DMS53 (cell line): ENCODE measurements around the gene ALDH2.
"Not testable (repeated sequence)": the region's sequence is repeated elsewhere in the genome, so short reads cannot be mapped to it uniquely, and the experiment has no call there.

Experiments
- DNase-seq: peaks from one replicate; lab custom pipeline; 2025; lab: John Stamatoyannopoulos, UW

ALDH2 gene

DNA sequence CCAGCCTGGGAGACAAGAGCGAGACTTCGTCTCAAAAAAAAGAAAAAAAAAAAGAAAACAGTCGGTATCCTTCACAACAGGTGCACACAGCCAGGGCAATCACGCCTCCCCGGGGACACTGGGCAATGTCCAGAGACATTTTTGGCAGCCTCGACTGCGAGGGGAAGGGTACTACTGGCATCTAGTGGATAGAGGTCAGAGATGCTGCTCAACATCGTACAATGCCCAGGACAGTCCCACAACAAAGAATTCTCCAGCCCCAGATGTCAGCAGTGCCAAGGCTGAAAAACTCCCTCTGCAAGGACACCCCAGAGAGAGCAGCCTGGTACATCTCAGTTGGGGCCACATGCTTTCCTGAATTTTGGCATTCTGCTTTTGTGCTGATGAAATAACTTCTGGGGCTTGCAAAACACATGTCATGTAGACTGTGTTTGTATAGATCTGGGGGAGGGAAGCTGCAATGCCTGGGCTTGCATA, 21.5 kb downstream of the ALDH2 start:
- DNase-seq: peak; percentile 51

DNA sequence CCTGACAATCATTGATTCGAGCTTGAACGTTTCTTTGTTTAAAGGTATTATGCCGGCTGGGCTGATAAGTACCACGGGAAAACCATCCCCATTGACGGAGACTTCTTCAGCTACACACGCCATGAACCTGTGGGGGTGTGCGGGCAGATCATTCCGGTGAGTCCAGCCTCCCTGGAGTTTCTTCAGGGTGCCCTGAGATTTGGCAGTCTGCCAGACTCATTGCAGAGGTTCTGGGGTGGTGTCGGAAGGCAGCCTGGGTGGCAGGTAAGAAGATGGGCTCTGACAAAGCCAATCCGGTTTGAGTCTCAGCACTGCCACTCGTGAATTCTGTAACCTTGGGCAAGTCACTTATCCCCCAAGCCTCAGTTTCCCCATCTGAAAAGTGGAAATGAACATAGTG, 23.0 kb downstream of the ALDH2 start:
- no peak for DNase-seq

DNA sequence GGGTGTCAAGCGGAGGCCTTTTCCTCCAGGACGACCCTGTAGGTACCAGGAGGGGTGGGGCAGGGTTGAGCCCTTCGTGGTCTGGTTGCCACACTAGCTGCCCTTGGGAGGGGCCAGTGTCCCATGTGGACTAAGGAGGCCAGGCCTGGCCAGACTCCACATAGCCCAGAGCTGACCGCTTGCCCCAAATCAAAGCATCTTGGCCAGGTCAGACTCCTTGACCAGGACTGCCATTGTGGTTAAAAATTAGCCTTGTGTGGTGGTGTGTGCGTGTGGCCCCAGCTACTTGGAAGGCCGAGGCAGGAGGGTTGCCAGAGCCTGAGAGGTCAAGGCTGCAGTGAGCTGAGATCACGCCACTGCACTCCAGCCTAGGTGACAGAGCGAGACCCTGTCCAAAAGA, 24.8 kb downstream of the ALDH2 start:
- no peak for DNase-seq

DNA sequence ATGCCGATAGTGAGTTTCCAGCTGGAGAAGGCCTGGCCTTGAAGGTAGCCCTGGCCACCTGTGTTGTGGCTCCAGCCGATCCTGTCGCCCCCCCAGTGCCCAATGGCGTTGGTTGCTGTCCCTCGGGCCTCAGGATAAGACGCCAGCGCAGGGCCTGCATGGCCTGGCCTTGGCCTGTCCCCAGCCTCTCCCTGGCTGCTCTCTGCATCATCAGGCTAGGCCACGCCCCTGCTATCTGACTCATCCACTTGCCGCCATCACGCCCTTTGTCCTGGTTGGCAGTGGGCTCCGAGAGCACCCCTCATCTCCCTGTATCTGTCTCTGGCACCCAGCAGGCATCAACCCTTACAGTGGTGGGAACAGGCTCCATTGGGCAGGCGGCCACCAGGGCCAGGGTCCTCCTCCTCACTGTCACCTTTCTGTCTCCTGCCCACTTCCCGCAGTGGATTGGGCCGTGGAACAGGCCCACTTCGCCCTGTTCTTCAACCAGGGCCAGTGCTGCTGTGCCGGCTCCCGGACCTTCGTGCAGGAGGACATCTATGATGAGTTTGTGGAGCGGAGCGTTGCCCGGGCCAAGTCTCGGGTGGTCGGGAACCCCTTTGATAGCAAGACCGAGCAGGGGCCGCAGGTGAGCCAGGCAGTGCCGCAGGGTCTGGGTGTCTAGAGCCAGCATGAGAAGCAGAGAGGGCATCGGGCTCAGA, 25.6 kb downstream of the ALDH2 start:
- DNase-seq: peak; percentile 20

DNA sequence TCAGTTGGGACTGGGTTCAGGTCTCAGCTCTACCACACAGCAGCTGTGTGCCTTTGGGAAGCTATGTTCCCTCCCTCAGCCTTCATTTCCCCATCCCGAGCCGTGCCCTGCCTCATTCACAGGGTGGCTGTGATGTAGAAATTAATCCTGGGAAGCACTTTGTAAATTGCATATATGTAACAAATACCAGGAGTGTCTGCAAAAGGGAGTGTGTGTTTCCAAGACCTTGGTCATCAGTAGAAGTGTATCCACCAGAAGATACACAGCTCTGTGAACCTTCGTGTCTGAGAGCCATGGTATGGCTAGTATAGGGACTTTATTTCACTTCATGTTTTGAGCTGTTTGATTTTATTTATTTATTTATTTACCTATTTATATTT, 26.1 kb downstream of the ALDH2 start:
- no peak for DNase-seq

DNA sequence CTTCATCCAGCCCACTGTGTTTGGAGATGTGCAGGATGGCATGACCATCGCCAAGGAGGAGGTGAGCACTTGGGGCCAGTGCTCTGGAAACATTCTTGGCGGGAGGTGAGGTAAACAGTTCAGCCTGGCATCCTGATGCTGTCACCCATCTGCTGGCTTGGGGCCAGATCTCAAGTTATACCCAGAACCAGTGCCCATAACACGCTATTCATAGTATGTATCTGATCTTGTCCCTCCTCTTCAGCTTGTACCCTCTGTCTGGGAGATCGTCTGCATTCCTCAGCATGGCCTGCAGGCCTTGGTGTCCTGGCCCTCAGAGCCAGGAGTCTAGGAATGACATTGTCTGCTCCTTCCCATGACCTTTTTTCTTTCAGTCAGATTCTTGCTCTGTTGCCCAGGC, 31.4 kb downstream of the ALDH2 start:
- DNase-seq: no peak

DNA sequence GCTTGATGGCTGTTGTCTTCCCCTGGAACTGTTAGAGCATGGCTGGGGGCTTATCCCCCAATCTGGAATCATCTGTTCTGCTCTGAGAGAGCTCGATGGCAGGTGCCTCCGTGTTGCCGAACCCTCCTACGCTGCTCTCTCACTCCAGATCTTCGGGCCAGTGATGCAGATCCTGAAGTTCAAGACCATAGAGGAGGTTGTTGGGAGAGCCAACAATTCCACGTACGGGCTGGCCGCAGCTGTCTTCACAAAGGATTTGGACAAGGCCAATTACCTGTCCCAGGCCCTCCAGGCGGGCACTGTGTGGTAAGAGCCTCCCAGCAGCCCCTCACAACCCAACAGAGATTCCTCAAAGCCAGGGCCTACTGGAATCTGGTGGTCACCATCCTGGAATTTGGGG, 33.0 kb downstream of the ALDH2 start:
- no peak for DNase-seq

DNA sequence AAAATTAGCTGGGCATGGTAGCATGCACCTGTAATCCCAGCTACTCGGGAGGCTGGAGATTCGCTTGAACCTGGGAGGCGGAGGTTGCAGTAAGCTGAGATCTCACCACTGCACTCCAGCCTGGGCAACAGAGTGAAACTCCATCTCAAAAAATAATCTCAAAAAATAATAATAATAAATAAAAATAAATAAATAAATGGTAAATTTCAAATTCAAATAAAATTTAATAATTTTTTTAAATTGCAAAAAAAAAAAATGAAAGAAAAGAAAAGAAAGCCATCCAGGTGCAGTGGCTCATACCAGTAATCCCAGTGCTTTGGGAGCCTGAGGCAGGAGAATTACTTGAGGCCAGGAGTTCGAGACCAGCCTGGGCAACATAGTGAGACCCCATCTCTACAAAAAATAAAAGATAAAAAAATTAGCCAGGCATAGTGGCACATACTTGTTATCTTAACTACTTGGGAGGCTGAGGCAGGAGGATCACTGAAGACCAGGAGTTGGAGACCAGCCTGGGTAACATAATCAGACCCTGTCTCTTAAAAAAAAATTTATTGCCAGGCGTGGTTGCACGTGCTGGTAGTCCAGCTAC, 36.4 kb downstream of the ALDH2 start:
- no peak for DNase-seq

DNA sequence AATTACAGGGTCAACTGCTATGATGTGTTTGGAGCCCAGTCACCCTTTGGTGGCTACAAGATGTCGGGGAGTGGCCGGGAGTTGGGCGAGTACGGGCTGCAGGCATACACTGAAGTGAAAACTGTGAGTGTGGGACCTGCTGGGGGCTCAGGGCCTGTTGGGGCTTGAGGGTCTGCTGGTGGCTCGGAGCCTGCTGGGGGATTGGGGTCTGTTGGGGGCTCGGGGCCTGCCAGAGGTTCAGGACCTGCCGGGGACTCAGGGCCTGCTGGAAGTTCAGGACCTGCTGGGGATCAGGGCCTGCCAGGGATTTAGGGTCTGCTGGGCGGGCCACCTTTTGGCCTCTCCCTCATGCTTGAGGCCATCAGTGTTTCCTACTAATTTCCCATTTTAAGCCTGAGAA, 37.1 kb downstream of the ALDH2 start:
- DNase-seq: no peak

DNA sequence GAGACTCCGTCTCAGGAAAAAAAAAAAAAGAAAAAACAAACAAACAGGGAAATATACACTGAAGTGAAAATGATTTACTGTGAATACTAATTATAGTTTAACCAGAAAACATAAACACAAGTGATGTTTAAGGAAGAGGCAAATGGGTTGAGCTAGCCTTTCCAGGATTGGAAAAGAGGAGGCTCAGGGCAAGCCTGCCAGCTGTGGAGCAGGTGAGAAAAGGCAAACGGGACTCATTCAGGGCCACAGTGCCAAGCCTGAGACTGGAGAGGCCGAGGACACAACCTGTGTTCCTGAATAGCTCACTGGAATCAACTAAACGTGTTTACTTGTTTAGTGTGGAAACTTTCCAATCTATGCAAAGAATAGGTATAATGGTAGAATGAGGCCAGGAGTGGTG, 39.6 kb downstream of the ALDH2 start:
- no peak for DNase-seq

DNA sequence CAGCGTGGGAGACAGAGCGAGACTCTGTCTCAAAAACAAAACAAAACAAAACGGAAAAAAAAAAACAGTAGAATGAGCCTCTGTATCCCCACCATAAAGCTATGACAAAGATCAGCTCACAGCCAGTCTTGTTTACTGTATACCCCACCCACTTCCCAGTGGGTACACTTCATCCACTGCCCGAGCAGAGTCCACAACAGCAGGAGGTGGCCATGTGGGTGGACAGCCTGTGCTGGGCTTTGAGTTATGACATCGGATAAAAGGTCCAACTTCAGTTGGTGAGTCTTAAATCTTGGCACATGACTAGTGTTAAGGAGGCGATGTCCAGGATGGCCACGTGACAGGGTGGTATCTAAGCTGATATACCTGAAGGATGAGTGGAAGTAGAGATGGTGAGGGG, 40.5 kb downstream of the ALDH2 start:
- no peak for DNase-seq

DNA sequence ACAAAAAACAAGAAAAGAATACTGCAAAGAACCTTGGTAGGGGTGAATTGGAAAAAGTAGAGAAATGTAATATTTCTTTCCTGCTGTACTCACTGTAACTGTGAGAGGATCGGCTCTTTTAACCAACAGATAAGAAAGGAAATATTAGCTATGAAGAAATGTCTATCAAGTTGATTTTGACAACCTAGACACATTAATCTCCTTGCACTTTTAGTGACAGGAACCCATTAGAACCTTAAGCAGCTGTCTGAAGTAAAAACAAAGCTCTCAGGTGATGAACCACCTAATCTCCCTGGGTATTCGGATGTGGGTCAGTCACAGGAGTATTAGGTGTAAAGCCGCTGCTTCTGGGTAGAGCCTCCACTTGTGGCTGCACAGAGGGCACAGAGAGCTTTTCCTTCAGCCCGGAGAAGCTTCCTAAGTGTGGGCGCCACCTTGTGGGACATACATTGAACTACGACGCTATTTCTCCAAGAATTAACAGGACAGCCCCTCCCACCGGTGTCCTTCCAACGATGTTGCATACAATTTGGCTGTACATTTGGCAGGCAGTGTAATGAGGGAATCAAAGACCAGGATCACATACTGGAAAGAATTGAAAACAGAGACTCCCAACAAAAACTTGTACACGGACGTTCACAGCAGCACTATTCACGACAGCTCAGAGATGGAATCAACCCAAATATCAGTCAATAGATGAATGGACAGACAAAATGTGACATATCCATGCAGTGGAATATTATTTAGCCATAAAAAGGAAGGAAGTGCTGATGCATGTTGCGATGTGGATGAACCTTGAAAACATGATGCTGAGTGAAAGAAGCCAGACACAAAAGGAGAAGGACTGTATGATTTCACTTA, 46.4 kb downstream of the ALDH2 start:
- peak; percentile 96 for DNase-seq

DNA sequence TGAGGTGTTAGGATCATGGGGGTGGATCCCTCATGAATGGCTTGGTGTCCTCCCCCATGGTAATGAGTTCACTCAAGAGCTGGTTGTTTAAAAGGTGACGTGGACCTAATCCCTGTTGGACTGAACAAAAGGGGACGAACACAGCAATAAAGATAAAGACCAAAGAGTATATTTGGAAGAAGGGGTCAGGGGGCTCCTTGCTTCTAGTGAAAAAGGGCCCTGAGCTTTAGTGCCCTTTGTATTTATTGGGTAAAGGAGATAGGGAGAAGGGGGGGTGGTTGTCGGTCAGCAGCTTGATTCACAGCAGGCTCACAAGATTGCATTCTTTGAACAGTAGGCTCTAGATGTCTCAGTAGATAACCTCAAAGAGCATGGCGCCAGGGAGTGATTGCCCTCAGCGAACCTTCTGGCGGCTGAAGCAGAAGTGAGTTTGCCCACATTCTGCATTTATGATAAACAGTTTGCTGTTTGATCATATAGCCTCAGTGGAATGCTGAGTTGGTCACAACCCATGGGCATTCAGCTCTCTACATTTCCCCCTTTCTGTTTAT, 49.4 kb downstream of the ALDH2 start:
- DNase-seq: no peak

DNA sequence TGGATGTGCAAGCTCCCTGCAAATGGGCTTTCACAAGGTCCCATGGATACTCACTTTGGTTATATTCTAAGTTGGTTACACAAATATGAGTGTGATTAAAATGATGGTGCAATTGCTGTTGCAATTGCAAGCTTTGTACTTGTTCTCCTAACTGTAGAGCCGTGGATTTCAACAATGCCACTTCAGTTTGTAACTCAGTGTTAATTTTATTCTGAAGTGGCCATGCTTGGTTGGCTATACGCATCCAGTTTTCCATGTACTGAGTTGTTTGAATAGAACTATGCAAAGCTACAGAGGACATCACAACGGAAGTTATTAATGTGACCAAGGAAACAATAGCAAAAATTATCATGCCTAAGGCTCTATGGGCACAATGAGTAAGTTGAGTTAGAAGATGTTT, 50.2 kb downstream of the ALDH2 start:
- DNase-seq: peak; percentile 79

DNA sequence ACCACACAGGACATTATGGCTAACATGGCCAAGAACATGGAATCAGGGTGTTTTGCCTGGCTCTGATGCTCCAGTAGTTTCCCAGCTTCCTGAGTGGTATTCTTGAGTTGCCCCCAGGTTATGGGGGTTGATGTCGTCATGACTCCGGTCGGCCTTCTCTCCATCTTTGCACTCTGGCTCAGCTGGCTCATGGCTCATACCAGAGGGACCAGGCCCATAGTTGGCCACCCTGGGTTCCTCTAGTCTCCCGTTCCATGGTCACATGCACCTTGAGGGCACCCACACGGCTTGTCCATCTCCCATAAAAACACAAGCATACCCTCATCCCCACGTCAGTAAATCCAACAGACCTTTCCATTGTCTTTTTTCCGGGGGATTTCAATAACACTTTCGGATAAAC, 51.6 kb downstream of the ALDH2 start:
- DNase-seq: no peak

DNA sequence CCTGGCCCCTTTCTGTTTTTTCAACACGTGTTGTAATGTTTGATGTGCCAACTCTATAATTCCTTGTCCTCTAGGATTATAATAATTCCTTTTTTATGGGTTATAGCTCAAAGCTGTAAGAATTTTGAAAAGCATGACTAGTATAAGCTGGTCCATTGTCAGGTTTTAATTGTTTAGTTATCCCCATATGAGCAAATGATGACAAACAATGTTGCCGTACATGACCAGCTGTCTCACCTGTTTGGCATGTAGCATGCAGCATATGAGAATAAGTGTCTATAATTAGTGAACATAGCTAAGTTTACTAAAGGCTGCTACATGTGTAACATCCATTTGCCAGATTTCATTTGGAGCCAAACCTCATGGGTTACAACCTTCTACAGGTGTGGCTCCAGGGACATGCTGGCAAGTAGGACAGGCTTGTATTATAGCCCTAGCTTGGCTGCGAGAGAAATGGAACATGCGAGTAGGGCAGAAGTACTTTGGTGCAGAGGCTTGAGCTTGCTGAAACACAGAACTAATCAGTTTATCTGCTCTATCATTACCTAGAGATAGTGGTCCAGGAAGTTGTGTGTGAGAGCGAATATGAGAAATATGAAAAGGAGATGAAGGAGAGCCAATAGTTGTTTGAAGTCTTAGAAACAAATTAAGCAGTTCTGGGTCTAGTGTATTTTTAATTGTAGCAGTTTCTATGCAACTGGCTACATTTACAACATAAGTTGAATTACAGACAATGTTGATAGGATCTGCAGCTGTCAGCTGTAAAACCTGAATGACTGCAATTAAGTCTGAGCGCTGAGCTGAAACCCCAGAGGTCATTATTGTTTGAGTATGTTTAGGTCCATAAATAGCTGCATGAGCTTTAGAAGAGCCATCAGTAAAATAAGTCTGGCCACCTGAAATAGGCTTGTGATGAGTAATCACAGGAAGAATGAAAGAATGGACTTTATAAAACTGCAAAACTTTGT, 52.7 kb downstream of the ALDH2 start:
- no peak for DNase-seq

DNA sequence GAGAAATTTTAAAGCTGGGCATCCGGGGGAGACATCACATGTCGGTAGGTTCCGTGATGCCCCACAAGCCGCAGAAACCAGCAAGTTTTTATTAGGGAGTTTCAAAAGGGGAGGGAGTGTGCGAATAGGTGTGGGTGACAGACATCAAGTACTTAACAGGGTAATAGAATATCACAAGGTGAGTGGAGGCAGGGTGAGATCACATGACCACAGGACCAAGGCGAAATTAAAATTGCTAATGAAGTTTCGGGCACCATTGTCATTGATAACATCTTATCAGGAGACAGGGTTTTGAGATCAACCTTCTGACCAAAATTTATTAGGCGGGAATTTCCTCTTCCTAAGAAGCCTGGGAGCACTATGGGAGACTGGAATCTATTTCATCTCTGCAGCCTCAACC, 54.1 kb downstream of the ALDH2 start:
- DNase-seq: not testable (repeated sequence)

DNA sequence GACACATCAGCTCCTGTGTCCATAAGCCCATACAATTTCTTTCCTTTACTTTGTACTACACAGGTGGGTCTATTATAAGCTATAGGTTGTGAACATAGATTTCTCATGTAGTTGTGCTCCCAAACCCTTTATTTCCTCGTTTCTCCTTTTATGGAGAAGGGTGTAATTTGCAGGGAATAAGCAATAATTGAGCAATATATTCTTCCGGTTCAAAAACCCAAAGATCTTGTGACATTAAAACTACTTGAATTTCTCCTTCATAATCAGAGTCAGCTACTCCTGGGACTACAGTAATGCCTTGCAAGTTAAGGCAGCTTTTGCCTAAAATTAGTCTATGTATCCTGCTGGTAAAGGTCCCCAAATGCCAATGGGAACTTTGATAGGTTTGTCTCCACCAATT, 56.2 kb downstream of the ALDH2 start:
- no peak for DNase-seq

DNA sequence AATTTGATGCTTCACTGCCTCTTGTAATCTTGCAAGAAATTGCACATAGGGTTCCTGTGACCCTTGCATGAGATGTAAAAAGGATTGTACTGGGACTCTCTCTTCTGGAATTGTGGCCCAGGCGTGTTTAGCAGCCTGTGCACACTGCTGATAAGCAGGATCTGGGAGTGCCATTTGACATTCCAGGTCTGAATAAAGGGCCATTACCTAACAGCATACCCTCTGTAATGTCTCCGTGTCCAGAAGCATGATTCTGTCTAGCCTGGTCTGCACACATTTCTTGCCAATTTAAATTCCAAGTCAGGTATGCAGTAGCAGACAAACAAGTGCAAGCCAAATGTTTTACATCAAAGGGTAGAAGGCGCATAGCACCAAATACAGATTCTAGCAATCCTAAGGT, 57.2 kb downstream of the ALDH2 start:
- no peak for DNase-seq

DNA sequence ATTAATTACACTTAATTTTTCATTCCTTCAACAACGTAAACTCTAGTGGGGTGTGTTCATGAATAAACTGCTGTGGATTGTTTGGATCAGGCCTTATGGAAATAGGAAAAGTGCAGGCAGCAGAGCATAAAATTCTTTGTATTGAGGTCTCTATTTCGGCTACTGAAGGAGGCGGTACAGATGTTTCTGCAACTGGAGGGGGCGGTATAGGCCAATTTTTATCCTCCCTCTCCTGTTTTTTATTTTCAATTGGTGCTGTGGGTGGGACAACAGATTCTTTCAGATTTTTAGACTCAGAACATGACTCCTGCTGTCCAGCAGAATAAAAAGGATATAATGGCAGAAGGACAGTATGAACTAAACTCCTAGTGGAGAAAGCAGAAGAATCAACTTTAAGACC, 57.6 kb downstream of the ALDH2 start:
- peak; percentile 35 for DNase-seq

DNA sequence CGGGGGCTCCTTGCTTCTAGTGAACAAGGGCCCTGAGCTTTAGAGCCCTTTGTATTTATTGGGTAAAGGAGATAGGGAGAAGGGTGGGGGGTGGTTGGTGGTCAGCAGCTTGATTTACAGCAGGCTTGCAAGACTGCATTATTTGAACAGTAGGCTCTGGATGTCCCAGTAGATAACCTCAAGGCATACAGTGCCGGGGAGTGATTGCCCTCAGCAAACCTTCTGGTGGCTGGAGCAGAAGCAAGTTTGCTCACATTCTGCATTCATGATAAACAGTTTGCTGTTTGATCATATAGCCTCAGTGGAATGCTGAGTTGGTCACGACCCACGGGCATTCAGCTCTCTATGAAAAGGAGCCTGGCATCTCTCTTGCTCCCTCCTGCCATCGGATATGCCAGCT, 58.8 kb downstream of the ALDH2 start:
- DNase-seq: no peak

DNA sequence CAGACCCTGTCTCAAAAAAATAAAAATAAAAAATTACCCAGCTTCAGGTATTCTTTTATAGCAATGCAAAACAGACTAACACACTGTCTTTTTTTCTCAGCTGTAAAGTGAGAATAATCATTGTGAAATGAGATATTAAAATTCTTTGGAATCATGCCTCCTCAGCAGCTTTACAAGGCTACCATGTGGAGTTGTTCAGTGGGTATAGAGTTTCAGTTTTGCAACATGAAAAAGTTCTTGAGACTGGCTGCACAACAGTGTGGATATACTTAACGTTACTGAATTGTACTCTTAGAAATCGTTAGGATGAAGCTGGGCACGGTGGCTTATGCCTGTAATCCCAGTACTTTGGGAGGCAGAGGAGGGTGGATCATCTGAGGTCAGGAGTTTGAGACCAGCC, 59.6 kb downstream of the ALDH2 start:
- DNase-seq: no peak
